Testis (tissue), 3 donors: ENCODE data around the gene GLIS1. TPM values are rescaled to one million over a fixed set of nuclear protein-coding genes. Genes with fewer than 3 reads are reported as not detected.
A peak's percentile ranks its signal among the peaks of the same experiment; 100 is the strongest.

Experiments used
- DNase-seq: peaks from one replicate; pipeline ENCODE4 v3.0.0-alpha.2; 2019
- H3K27ac ChIP-seq, 2 donors: fragments of 200-600 bp; sonication (generic); one replicate each; pipeline ENCODE4 v1.5.1; 2019
- H3K27me3 ChIP-seq: fragments of 200-600 bp; sonication (generic); one replicate; pipeline ENCODE4 v1.5.1; 2019
- H3K36me3 ChIP-seq: fragments of 200-600 bp; sonication (generic); one replicate; pipeline ENCODE4 v1.5.1; 2017; ENCODE audit warnings: low read depth; ENCODE audit errors: missing control alignments
- H3K4me1 ChIP-seq: fragments of 200-600 bp; sonication (generic); one replicate; pipeline ENCODE4 v1.5.1; 2019
- H3K4me3 ChIP-seq, 2 donors: fragments of 200-600 bp; sonication (generic); one replicate each; pipeline ENCODE4 v1.5.1; 2017 to 2019
- H3K9me3 ChIP-seq: fragments of 200-600 bp; sonication (generic); one replicate; pipeline ENCODE4 v1.5.1; 2017
- POLR2A ChIP-seq: fragments of 450-650 bp; IDR thresholded peaks from one replicate; pipeline ENCODE4 v1.6.1; 2017; ENCODE audit warnings: antibody characterized with exemption, mild to moderate bottlenecking, moderate library complexity
- whole genome bisulfite sequencing, 2 donors: methylation state at CpG; one replicate each; pipeline ENCODE4 v1.1.5; 2018; 5-methylcytosine and 5-hydroxymethylcytosine counted together
- intact Hi-C: fragments of 100-400 bp; cut with DNase I; formaldehyde crosslinking; loops from one replicate; pipeline ENCODE4 v1.15.1; 2023; ENCODE audit warnings: low total_unique reads
- polyA plus RNA-seq: library from polyadenylated mRNA; stranded (reverse); fragments of 350-450 nt; fragmentation: Illumina TruSeq; extraction: RNeasy Lipid Tissue Mini Kit (QIAGEN cat#74804); gene quantifications from one replicate; pipeline ENCODE4 v1.2.3, GENCODE V29; 2014; ENCODE audit warnings: low read depth, low replicate concordance; ENCODE audit not compliant: insufficient read depth
- total RNA-seq, 2 donors: library from RNA; depleted of rRNA; stranded (reverse); fragments of >200 nt; gene quantifications; one replicate each; pipeline ENCODE4 v1.2.3, GENCODE V29; 2016
- TF ChIP-seq, protein P1 (sequence below), 3 experiments: fragments of 450-650 bp in 2 of 3; fragments of 200-600 bp in 1 of 3; sonication (generic) in 1 of 3; IDR thresholded peaks; one replicate each; pipeline ENCODE4 v1.5.1; 2016 to 2019; ENCODE audit warnings: antibody characterized with exemption in 3 of 3, mild to moderate bottlenecking in 2 of 3, moderate library complexity in 1 of 3

GLIS1 gene
- total and polyA plus RNA-seq, 3 donors from 2014 or later = 2.9 to 6.1 (median 3.8) TPM

- H3K4me1 ChIP-seq = no peaks in the 10 kb centered on the region
- TF ChIP-seq POLR2A = no peak
- TF ChIP-seq, protein P1, sequence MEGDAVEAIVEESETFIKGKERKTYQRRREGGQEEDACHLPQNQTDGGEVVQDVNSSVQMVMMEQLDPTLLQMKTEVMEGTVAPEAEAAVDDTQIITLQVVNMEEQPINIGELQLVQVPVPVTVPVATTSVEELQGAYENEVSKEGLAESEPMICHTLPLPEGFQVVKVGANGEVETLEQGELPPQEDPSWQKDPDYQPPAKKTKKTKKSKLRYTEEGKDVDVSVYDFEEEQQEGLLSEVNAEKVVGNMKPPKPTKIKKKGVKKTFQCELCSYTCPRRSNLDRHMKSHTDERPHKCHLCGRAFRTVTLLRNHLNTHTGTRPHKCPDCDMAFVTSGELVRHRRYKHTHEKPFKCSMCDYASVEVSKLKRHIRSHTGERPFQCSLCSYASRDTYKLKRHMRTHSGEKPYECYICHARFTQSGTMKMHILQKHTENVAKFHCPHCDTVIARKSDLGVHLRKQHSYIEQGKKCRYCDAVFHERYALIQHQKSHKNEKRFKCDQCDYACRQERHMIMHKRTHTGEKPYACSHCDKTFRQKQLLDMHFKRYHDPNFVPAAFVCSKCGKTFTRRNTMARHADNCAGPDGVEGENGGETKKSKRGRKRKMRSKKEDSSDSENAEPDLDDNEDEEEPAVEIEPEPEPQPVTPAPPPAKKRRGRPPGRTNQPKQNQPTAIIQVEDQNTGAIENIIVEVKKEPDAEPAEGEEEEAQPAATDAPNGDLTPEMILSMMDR (IDR thresholded peaks at IDR 0.05) = no peak
- H3K27ac ChIP-seq = no peak overlapping the region
- no peaks in the 10 kb centered on the region for H3K36me3 ChIP-seq
- intact Hi-C loops = no loop called here
- DNase-seq = no peak
- H3K4me3 ChIP-seq = no peak overlapping the region
- WGBS, 2 donors = 93 to 98% methylated on average over 4 of the region's 4 CpGs
- H3K9me3 ChIP-seq = no peaks in the 10 kb centered on the region
- no peaks in the 10 kb centered on the region for H3K27me3 ChIP-seq
Observed at GRCh38 chr1:53599481-53599880, 139.5 kb downstream of the GLIS1 start.

- intact Hi-C loops = no loop called here
- Histone ChIP-seq H3K4me3 (no peak overlapping the region), H3K9me3 (no peaks in the 10 kb centered on the region), H3K27ac (no peak overlapping the region), H3K27me3 (no peaks in the 10 kb centered on the region), H3K4me1 (no peaks in the 10 kb centered on the region), H3K36me3 (no peaks in the 10 kb centered on the region)
- TF ChIP-seq POLR2A = no peak
- TF ChIP-seq, protein P1 (IDR thresholded peaks at IDR 0.05) = no peak
- 94 to 97% methylated on average over 4 of the region's 4 CpGs for WGBS, 2 donors
- no peak for DNase-seq
Observed at GRCh38 chr1:53598966-53599365, 140.0 kb downstream of the GLIS1 start.

DNA sequence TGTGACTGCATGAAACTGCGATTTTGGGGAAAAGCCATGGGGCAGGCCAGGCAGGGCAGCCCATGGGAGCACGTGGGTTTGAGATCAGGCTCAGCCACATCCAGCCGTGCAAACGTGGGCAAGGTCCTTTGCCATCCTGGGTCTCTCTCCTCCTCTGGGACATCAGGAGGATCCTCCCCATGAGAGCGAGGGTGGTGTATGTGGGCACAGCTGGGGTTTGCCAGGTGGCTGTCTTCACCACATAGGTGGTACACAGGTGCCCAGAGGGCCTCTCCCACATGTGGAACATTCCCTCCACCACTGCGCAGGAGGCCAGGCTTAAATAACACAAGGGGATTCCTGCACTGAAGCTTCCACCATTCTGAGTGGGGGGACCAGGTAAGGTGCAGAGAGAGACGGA, 143.1 kb downstream of the GLIS1 start:
- no peak for DNase-seq
- Histone ChIP-seq H3K27ac (no peak overlapping the region), H3K36me3 (no peaks in the 10 kb centered on the region), H3K27me3 (no peaks in the 10 kb centered on the region), H3K9me3 (no peaks in the 10 kb centered on the region), H3K4me3 (no peak overlapping the region), H3K4me1 (no peaks in the 10 kb centered on the region)
- intact Hi-C loops = no loop called here
- WGBS, 2 donors = 94 to 96% methylated on average over 7 of the region's 7 CpGs
- TF ChIP-seq POLR2A = no peak
- TF ChIP-seq, protein P1 (IDR thresholded peaks at IDR 0.05) = no peak

- intact Hi-C loops = no loop called here
- no peaks in the 10 kb centered on the region for H3K36me3 ChIP-seq
- DNase-seq = no peak
- H3K27ac ChIP-seq = no peak overlapping the region
- H3K27me3 ChIP-seq = no peaks in the 10 kb centered on the region
- no peak for TF ChIP-seq POLR2A
- 86 to 91% methylated on average over 29 to 30 of the region's 31 CpGs for WGBS, 2 donors
- no peaks in the 10 kb centered on the region for H3K4me1 ChIP-seq
- no peaks in the 10 kb centered on the region for H3K9me3 ChIP-seq
- H3K4me3 ChIP-seq = no peak overlapping the region
Observed at GRCh38 chr1:53594391-53595180, 144.4 kb downstream of the GLIS1 start.

- intact Hi-C loops = no loop called here
- H3K9me3 ChIP-seq = no peaks in the 10 kb centered on the region
- no peaks in the 10 kb centered on the region for H3K27me3 ChIP-seq
- no peaks in the 10 kb centered on the region for H3K4me1 ChIP-seq
- peak; percentile 64 for DNase-seq
- no peaks in the 10 kb centered on the region for H3K36me3 ChIP-seq
- no peak overlapping the region for H3K4me3 ChIP-seq
- 79 to 83% methylated on average over 12 to 27 of the region's 27 CpGs for WGBS, 2 donors
- H3K27ac ChIP-seq = no peak overlapping the region
- TF ChIP-seq POLR2A = no peak
- TF ChIP-seq, protein P1 (IDR thresholded peaks at IDR 0.05) = no peak
Observed at GRCh38 chr1:53593758-53594380, 145.1 kb downstream of the GLIS1 start.
